Neural cell (in vitro differentiated cells): ENCODE results near the gene GRIPAP1. TPM values are rescaled to one million over a fixed set of nuclear protein-coding genes. Genes with fewer than 3 reads are reported as not detected.
A peak's percentile ranks its signal among the peaks of the same experiment; 100 is the strongest.

ENCODE experiments used
- H2AFZ ChIP-seq: fragments of 200-600, 300-800 bp; sonication (generic), shearing (Covaris generic); 2 replicates; pipeline ENCODE4 v1.6.0; 2014; ENCODE audit warnings: low read depth, mild to moderate bottlenecking, antibody characterized with exemption, low read length, moderate library complexity
- H3F3A ChIP-seq: fragments of 200-600 bp; shearing (Covaris generic); 2 replicates; pipeline ENCODE4 v1.6.1; 2016; ENCODE audit warnings: mild to moderate bottlenecking, moderate library complexity, mixed read lengths, antibody characterized with exemption, low read length; ENCODE audit not compliant: insufficient read depth, poor library complexity, severe bottlenecking
- H3K27ac ChIP-seq: fragments of 200-600, 300-800 bp; sonication (generic), shearing (Covaris generic); 2 replicates; pipeline ENCODE4 v1.5.1; 2014; ENCODE audit warnings: mild to moderate bottlenecking, low read length, moderate library complexity
- H3K27me3 ChIP-seq: fragments of 300-800, 200-600 bp; sonication (generic), shearing (Covaris generic); 2 replicates; pipeline ENCODE4 v1.6.0; 2014; ENCODE audit warnings: mild to moderate bottlenecking, low read depth, low read length, moderate library complexity; ENCODE audit not compliant: insufficient read depth
- H3K36me3 ChIP-seq: fragments of 300-800, 200-600 bp; sonication (generic), shearing (Covaris generic); 2 replicates; pipeline ENCODE4 v1.5.1; 2014; ENCODE audit warnings: mild to moderate bottlenecking, antibody characterized with exemption, low read length, moderate library complexity; ENCODE audit not compliant: insufficient read depth
- H3K4me2 ChIP-seq: fragments of 300-800, 200-600 bp; sonication (generic), shearing (Covaris generic); 2 replicates; pipeline ENCODE4 v1.6.0; 2014; ENCODE audit warnings: mild to moderate bottlenecking, low read length
- H3K4me3 ChIP-seq: fragments of 300-800, 200-600 bp; sonication (generic), shearing (Covaris generic); 2 replicates; pipeline ENCODE4 v1.5.1; 2014; ENCODE audit warnings: mild to moderate bottlenecking, low read length, moderate library complexity
- H3K79me2 ChIP-seq: fragments of 200-600 bp; shearing (Covaris generic); replicated peaks from 2 replicates; pipeline ENCODE4 v1.6.0; 2014; ENCODE audit warnings: mild to moderate bottlenecking, low read length, moderate library complexity; ENCODE audit not compliant: insufficient read depth
- H3K9ac ChIP-seq: fragments of 300-800, 200-600 bp; sonication (generic), shearing (Covaris generic); 2 replicates; pipeline ENCODE4 v1.6.1; 2016; ENCODE audit warnings: mild to moderate bottlenecking, low read length, mixed read lengths
- H3K9me2 ChIP-seq: fragments of 200-600 bp; shearing (Covaris generic); 2 replicates; pipeline ENCODE4 v1.6.1; 2016; ENCODE audit warnings: mild to moderate bottlenecking, low read length, mixed read lengths; ENCODE audit not compliant: insufficient read depth
- H3K9me3 ChIP-seq: fragments of 200-600, 300-800 bp; sonication (generic), shearing (Covaris generic); 2 replicates; pipeline ENCODE4 v1.6.1; 2016; ENCODE audit warnings: mild to moderate bottlenecking, mixed run types, low read length, moderate library complexity, mixed read lengths
- H4K20me1 ChIP-seq: fragments of 200-600 bp; shearing (Covaris generic); 2 replicates; pipeline ENCODE4 v1.6.1; 2016; ENCODE audit warnings: mild to moderate bottlenecking, mixed run types; ENCODE audit not compliant: insufficient read depth
- CTCF ChIP-seq: fragments of 450-650 bp; IDR thresholded peaks from 2 replicates; pipeline ENCODE4 v1.5.1; 2014; ENCODE audit warnings: antibody characterized with exemption, mild to moderate bottlenecking, moderate library complexity; ENCODE audit not compliant: poor library complexity, severe bottlenecking
- EP300 ChIP-seq: fragments of 450-650 bp; conservative IDR thresholded peaks from 2 replicates; pipeline ENCODE4 v1.6.1; 2014; ENCODE audit warnings: antibody characterized with exemption, mild to moderate bottlenecking, moderate library complexity; ENCODE audit not compliant: poor library complexity, severe bottlenecking
- EZH2 ChIP-seq: fragments of 200-600, 300-800 bp; shearing (Covaris generic), sonication (generic); IDR thresholded peaks from 2 replicates; pipeline ENCODE4 v1.6.1; 2014; ENCODE audit warnings: antibody characterized with exemption, low read length, borderline replicate concordance, mild to moderate bottlenecking; ENCODE audit not compliant: insufficient read depth, poor library complexity, severe bottlenecking
- MXI1 ChIP-seq: fragments of 450-650 bp; conservative IDR thresholded peaks from 2 replicates; pipeline ENCODE4 v1.6.1; 2014; ENCODE audit warnings: antibody characterized with exemption, mild to moderate bottlenecking; ENCODE audit not compliant: poor library complexity, severe bottlenecking
- POLR2AphosphoS5 ChIP-seq: IDR thresholded peaks from 2 replicates; pipeline ENCODE4 v1.6.1; 2012
- RAD21 ChIP-seq: fragments of 450-650 bp; conservative IDR thresholded peaks from 2 replicates; pipeline ENCODE4 v1.6.1; 2014; ENCODE audit warnings: antibody characterized with exemption, mild to moderate bottlenecking, moderate library complexity
- SMC3 ChIP-seq: fragments of 450-650 bp; conservative IDR thresholded peaks from 2 replicates; pipeline ENCODE4 v1.6.1; 2014; ENCODE audit warnings: antibody characterized with exemption, mild to moderate bottlenecking, moderate library complexity; ENCODE audit not compliant: poor library complexity
- TAF1 ChIP-seq: IDR thresholded peaks from 2 replicates; pipeline ENCODE4 v1.6.1; 2012; ENCODE audit warnings: low read depth
- polyA plus RNA-seq: library from polyadenylated mRNA; depleted of rRNA; stranded (reverse); fragments of >200 nt; gene quantifications from 2 replicates; pipeline ENCODE4 v1.2.3, GENCODE V29; 2014
- TF ChIP-seq, protein P1 (sequence below): IDR thresholded peaks from 2 replicates; pipeline ENCODE4 v1.6.1; 2012; ENCODE audit warnings: borderline replicate concordance

GRIPAP1 gene
- polyA plus RNA-seq, 1 donor from 2014 or later, result 134 TPM

DNA sequence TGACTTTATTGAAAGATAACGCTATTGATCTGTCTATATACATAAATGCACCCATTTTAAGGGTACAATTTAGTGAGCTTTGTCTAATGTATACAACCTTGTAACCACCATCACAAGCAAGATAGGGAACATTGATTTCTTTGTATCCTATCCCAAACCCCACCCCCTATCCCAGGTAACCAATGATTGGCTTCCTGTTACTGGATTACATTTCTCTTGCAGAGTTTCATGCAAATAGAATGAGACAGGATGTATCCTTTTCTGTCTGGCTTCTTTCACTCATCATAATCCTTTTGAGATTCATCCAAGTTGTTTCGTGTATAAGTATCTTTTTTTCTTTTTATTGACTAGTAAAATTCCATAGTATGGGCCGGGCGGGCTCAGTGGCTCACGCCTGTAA, 1.6 kb upstream of the GRIPAP1 start:
- H3K9ac ChIP-seq, result no peak overlapping the region
- no peak overlapping the region for H2AFZ ChIP-seq
- H3K27ac ChIP-seq, result no peak overlapping the region
- no peaks in the 10 kb centered on the region for H3F3A ChIP-seq
- TF ChIP-seq EP300, result no peak
- no peak for TF ChIP-seq POLR2AphosphoS5
- no peak for TF ChIP-seq EZH2
- no peak for TF ChIP-seq RAD21
- no peak for TF ChIP-seq TAF1
- no peak for TF ChIP-seq CTCF
- TF ChIP-seq SMC3, result no peak
- no peak for TF ChIP-seq MXI1
- TF ChIP-seq, protein P1, sequence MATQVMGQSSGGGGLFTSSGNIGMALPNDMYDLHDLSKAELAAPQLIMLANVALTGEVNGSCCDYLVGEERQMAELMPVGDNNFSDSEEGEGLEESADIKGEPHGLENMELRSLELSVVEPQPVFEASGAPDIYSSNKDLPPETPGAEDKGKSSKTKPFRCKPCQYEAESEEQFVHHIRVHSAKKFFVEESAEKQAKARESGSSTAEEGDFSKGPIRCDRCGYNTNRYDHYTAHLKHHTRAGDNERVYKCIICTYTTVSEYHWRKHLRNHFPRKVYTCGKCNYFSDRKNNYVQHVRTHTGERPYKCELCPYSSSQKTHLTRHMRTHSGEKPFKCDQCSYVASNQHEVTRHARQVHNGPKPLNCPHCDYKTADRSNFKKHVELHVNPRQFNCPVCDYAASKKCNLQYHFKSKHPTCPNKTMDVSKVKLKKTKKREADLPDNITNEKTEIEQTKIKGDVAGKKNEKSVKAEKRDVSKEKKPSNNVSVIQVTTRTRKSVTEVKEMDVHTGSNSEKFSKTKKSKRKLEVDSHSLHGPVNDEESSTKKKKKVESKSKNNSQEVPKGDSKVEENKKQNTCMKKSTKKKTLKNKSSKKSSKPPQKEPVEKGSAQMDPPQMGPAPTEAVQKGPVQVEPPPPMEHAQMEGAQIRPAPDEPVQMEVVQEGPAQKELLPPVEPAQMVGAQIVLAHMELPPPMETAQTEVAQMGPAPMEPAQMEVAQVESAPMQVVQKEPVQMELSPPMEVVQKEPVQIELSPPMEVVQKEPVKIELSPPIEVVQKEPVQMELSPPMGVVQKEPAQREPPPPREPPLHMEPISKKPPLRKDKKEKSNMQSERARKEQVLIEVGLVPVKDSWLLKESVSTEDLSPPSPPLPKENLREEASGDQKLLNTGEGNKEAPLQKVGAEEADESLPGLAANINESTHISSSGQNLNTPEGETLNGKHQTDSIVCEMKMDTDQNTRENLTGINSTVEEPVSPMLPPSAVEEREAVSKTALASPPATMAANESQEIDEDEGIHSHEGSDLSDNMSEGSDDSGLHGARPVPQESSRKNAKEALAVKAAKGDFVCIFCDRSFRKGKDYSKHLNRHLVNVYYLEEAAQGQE, result no peak
- no peaks in the 10 kb centered on the region for H3K9me2 ChIP-seq
- no peaks in the 10 kb centered on the region for H3K36me3 ChIP-seq
- H4K20me1 ChIP-seq, result no peaks in the 10 kb centered on the region
- H3K4me2 ChIP-seq, result no peak overlapping the region
- H3K27me3 ChIP-seq, result no peaks in the 10 kb centered on the region
- H3K9me3 ChIP-seq, result no peaks in the 10 kb centered on the region
- H3K4me3 ChIP-seq, result no peak overlapping the region
- H3K79me2 ChIP-seq, result peaks cover 13% of the 10 kb centered on the region

DNA sequence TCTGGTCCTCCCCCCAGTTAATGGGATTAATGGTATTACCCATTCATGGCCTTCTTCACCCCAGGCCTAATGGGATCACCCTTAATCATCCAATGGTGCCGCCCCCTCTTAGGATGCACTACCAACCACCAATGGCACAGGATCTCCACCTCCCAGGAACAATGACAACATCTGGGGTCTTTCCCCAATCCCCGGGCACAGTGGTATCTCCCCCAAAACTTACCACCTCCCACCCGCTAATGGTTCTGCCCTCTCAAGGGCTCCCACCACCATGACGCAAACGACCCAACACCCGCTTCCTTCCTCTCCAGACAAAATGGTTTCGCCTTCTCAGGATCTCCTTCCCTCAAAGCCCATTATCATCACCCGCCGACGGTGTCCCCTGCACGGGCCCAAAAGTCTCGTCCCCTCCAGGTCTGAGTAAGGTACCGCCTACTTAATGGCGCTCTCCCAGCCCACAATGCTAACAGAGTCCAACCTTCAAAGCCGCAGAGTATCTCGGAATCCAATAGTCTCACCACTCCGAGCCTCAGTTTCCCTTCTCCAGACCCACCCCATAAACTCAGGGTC, 458 bp downstream of the GRIPAP1 start:
- H3K9me3 ChIP-seq, result no peaks in the 10 kb centered on the region
- no peaks in the 10 kb centered on the region for H3K9me2 ChIP-seq
- H3K36me3 ChIP-seq, result no peaks in the 10 kb centered on the region
- no peaks in the 10 kb centered on the region for H3F3A ChIP-seq
- peak overlapping the region; percentile 39 for H3K4me2 ChIP-seq
- peak overlapping the region; percentile 27 for H2AFZ ChIP-seq
- H3K27me3 ChIP-seq, result no peaks in the 10 kb centered on the region
- H3K79me2 ChIP-seq, result peaks cover 13% of the 10 kb centered on the region
- H3K4me3 ChIP-seq, result peak overlapping the region; percentile 80
- peak overlapping the region; percentile 85 for H3K27ac ChIP-seq
- TF ChIP-seq MXI1 (peak; percentile 52), SMC3 (no peak)
- no peaks in the 10 kb centered on the region for H4K20me1 ChIP-seq
- peak overlapping the region; percentile 89 for H3K9ac ChIP-seq

DNA sequence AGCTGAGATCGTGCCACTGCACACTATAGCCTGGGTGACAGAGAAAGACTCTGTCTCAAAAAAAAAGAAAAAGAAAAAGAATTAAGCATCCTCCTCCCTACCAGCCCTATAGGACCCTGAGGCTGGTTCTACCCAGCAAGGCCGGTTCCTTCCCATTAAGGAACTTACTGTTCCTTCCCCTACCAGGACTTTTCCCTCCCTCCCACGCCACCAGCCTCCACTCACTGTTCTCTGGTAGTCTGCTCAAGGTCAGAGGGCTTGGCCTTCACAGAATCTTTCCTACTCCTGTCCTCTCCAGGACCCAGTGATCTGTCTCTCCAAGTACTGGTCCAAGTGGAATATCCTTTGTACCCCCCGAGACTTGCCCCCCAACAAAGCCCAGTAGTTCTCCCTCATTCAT, 1.4 kb downstream of the GRIPAP1 start:
- Histone ChIP-seq H2AFZ (no peak overlapping the region), H3K4me2 (peak overlapping the region; percentile 39), H3K27me3 (no peaks in the 10 kb centered on the region), H3K4me3 (peak overlapping the region; percentile 80), H3K36me3 (no peaks in the 10 kb centered on the region), H4K20me1 (no peaks in the 10 kb centered on the region), H3K9ac (no peak overlapping the region), H3K27ac (no peak overlapping the region), H3K9me3 (no peaks in the 10 kb centered on the region), H3K79me2 (peaks cover 13% of the 10 kb centered on the region), H3K9me2 (no peaks in the 10 kb centered on the region), H3F3A (no peaks in the 10 kb centered on the region)
- TF ChIP-seq SMC3 (no peak), MXI1 (no peak), CTCF (no peak), RAD21 (no peak), POLR2AphosphoS5 (no peak), TAF1 (no peak), EP300 (no peak), EZH2 (no peak)
- TF ChIP-seq, protein P1, result no peak
